Measurements from ENCODE around the gene SCYGR1.

DNA sequence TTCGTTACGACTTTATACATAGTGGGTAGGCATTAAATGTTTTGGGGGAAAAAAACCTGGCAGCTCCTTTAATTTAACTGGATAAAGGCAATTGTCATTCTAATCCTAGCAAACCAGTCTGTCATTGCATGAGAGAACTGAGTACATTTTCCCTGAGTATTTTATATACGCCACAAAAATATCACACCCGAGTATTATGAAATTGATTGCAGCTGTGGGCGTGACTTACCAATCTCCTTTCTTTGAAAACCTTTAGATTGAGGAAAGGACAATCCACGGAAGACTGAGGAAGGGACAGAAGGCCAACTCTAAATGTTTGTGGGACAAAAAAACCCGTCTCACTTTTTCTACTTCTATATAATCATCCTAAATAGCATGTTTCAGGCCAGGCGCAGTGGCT lies 17.7 kb downstream of the SCYGR1 start:
- TF ChIP-seq POLR2A (IDR thresholded peaks at IDR 0.05; ENCODE audit: low read depth, low read length) (no peak), POLR2AphosphoS5 (IDR thresholded peaks at IDR 0.05; ENCODE audit: low read depth, low read length) (no peak), TAF1 (IDR thresholded peaks at IDR 0.05; ENCODE audit: low read depth, low read length) (no peak)
